CD8-positive, alpha-beta memory T cell (primary cell): ENCODE results near the gene RTN4. TPM values are rescaled to one million over a fixed set of nuclear protein-coding genes. Genes with fewer than 3 reads are reported as not detected.
"Not testable (repeated sequence)": the region's sequence is repeated elsewhere in the genome, so short reads cannot be mapped to it uniquely, and the experiment has no call there.

ENCODE experiments used
- CTCF ChIA-PET: fragments of 350-600 bp; sonication (Branson Sonifier 250); formaldehyde crosslinking; loops from one replicate; lab custom pipeline; 2021; ENCODE audit warnings: antibody characterized with exemption; lab: Charles Lee
- POLR2A ChIA-PET: fragments of 350-600 bp; sonication (Branson Sonifier 250); formaldehyde crosslinking; loops from one replicate; lab custom pipeline; 2021; ENCODE audit warnings: antibody characterized with exemption; lab: Charles Lee
- DNase-seq, 5 donors: peaks; one replicate each; pipeline versions ENCODE4 v3.0.0 to v3.0.0-alpha.2; 2020 to 2022; ENCODE audit warnings: mixed read lengths in 1 of 5
- H3K27ac ChIP-seq: one replicate; pipeline ENCODE4 v1.7.0; 2013; ENCODE audit warnings: low read depth, mild to moderate bottlenecking, low read length, moderate library complexity
- H3K27me3 ChIP-seq: 2 replicates; pipeline ENCODE4 v1.7.0; 2013; ENCODE audit warnings: low read length, mild to moderate bottlenecking; ENCODE audit not compliant: insufficient read depth, poor library complexity, severe bottlenecking
- H3K36me3 ChIP-seq: 2 replicates; pipeline ENCODE4 v1.7.0; 2013; ENCODE audit warnings: mild to moderate bottlenecking, low read length, moderate library complexity; ENCODE audit not compliant: insufficient read depth
- H3K4me1 ChIP-seq: 2 replicates; pipeline ENCODE4 v1.7.0; 2013; ENCODE audit warnings: mild to moderate bottlenecking, low read length, moderate library complexity; ENCODE audit not compliant: insufficient read depth
- H3K4me3 ChIP-seq: 2 replicates; pipeline ENCODE4 v1.7.0; 2013; ENCODE audit warnings: mild to moderate bottlenecking, low read length
- H3K9me3 ChIP-seq: 2 replicates; pipeline ENCODE4 v1.7.0; 2013; ENCODE audit warnings: mild to moderate bottlenecking, low read length
- H3K27ac Mint-ChIP-seq, 8 donors: one replicate each; pipeline ENCODE4 v1.8.0; 2020 to 2021; ENCODE audit warnings: mixed read lengths in 8 of 8, mild to moderate bottlenecking in 6 of 8, inconsistent platforms in 3 of 8, moderate library complexity in 3 of 8
- H3K27me3 Mint-ChIP-seq, 2 donors: one replicate each; pipeline ENCODE4 v1.8.0; 2020 to 2021; ENCODE audit warnings: mixed read lengths in 2 of 2, mild to moderate bottlenecking in 1 of 2, moderate library complexity in 1 of 2
- H3K36me3 Mint-ChIP-seq, 3 donors: one replicate each; pipeline ENCODE4 v1.8.0; 2020 to 2021; ENCODE audit warnings: mixed read lengths in 3 of 3, inconsistent platforms in 1 of 3, mild to moderate bottlenecking in 1 of 3
- H3K4me1 Mint-ChIP-seq, 3 donors: one replicate each; pipeline ENCODE4 v1.8.0; 2020 to 2021; ENCODE audit warnings: mixed read lengths in 3 of 3, inconsistent platforms in 1 of 3, mild to moderate bottlenecking in 1 of 3
- H3K4me3 Mint-ChIP-seq, 7 donors: one replicate each; pipeline ENCODE4 v1.8.0; 2020 to 2021; ENCODE audit warnings: mixed read lengths in 7 of 7, mild to moderate bottlenecking in 6 of 7, moderate library complexity in 4 of 7, inconsistent platforms in 2 of 7
- H3K9me3 Mint-ChIP-seq, 5 donors: one replicate each; pipeline ENCODE4 v1.8.0; 2020 to 2022; ENCODE audit warnings: mixed read lengths in 5 of 5, mild to moderate bottlenecking in 3 of 5, moderate library complexity in 2 of 5, inconsistent platforms in 1 of 5
- polyA plus RNA-seq: library from polyadenylated mRNA; unstranded; fragments of 300-500 nt; fragmentation: Illumina TruSeq; gene quantifications from one replicate; pipeline ENCODE4 v1.2.3, GENCODE V29; 2021
- total RNA-seq, 2 experiments: library from RNA; stranded (reverse); gene quantifications; one replicate each; pipeline ENCODE4 v1.2.3, GENCODE V29; 2021

RTN4 gene
- total and polyA plus RNA-seq, 3 experiments from 2014 or later = 100 to 110 (median 105) TPM

- H3K27ac ChIP-seq = no peak overlapping the region
- ChIA-PET POLR2A (no interaction called here), CTCF (interaction anchor here (1.4 kb wide), 1 partner anchor 14 kb away, joined by 3 read pairs; no protein-coding TSS in a partner anchor)
- H3K4me3 Mint-ChIP-seq = no peak overlapping the region
- H3K4me1 ChIP-seq = no peaks in the 10 kb centered on the region
- no peaks in the 10 kb centered on the region for H3K36me3 ChIP-seq
- H3K36me3 Mint-ChIP-seq = no peaks in the 10 kb centered on the region
- peaks cover 0 to 3% (median 0%) of the 10 kb centered on the region in 3 donors for H3K4me1 Mint-ChIP-seq
- H3K27me3 Mint-ChIP-seq = no peaks in the 10 kb centered on the region
- no peaks in the 10 kb centered on the region for H3K9me3 Mint-ChIP-seq
- H3K4me3 ChIP-seq = no peak overlapping the region
- no peak overlapping the region for H3K27ac Mint-ChIP-seq
- H3K27me3 ChIP-seq = no peaks in the 10 kb centered on the region
- DNase-seq = no peak
- no peaks in the 10 kb centered on the region for H3K9me3 ChIP-seq
Measured at GRCh38 chr2:55062754-55063153, 12.5 kb upstream of the RTN4 start.

GRCh38 chr2:55061523-55062344, 11.5 kb upstream of the RTN4 start:
- no peaks in the 10 kb centered on the region for H3K27me3 Mint-ChIP-seq
- no peaks in the 10 kb centered on the region for H3K27me3 ChIP-seq
- no peak for DNase-seq
- no peak overlapping the region for H3K27ac Mint-ChIP-seq
- H3K27ac ChIP-seq = no peak overlapping the region
- POLR2A ChIA-PET = no interaction called here
- no peak overlapping the region for H3K4me3 Mint-ChIP-seq
- no peaks in the 10 kb centered on the region for H3K9me3 Mint-ChIP-seq
- CTCF ChIA-PET = interaction anchor here (0.7 to 1.4 kb wide), 3 partner anchors 12 to 50 kb away, joined by 3 read pairs; partner anchors contain the start of gene RTN4
- no peaks in the 10 kb centered on the region for H3K4me1 ChIP-seq
- peaks cover 0 to 3% (median 0%) of the 10 kb centered on the region in 3 donors for H3K4me1 Mint-ChIP-seq
- no peaks in the 10 kb centered on the region for H3K36me3 Mint-ChIP-seq
- no peak overlapping the region for H3K4me3 ChIP-seq
- no peaks in the 10 kb centered on the region for H3K36me3 ChIP-seq
- H3K9me3 ChIP-seq = no peaks in the 10 kb centered on the region

- Histone ChIP-seq H3K27ac (no peak overlapping the region), H3K4me3 (no peak overlapping the region), H3K36me3 (no peaks in the 10 kb centered on the region), H3K9me3 (no peaks in the 10 kb centered on the region), H3K27me3 (no peaks in the 10 kb centered on the region), H3K4me1 (peaks cover under 1% of the 10 kb centered on the region)
- ChIA-PET CTCF (no interaction called here), POLR2A (no interaction called here)
- no peak overlapping the region for H3K4me3 Mint-ChIP-seq
- no peaks in the 10 kb centered on the region for H3K36me3 Mint-ChIP-seq
- H3K27me3 Mint-ChIP-seq = no peaks in the 10 kb centered on the region
- H3K9me3 Mint-ChIP-seq = no peaks in the 10 kb centered on the region
- DNase-seq = no peak
- no peak overlapping the region for H3K27ac Mint-ChIP-seq
- peaks cover 0 to 6% (median 3%) of the 10 kb centered on the region in 3 donors for H3K4me1 Mint-ChIP-seq
Measured at GRCh38 chr2:55059793-55060192, 9.5 kb upstream of the RTN4 start.

GRCh38 chr2:55057474-55057873, 7.2 kb upstream of the RTN4 start:
- Histone ChIP-seq H3K9me3 (no peaks in the 10 kb centered on the region), H3K27me3 (no peaks in the 10 kb centered on the region), H3K4me3 (no peak overlapping the region), H3K4me1 (peaks cover 20% of the 10 kb centered on the region), H3K36me3 (no peaks in the 10 kb centered on the region), H3K27ac (no peak overlapping the region)
- ChIA-PET POLR2A (no interaction called here), CTCF (no interaction called here)
- no peak overlapping the region for H3K4me3 Mint-ChIP-seq
- no peaks in the 10 kb centered on the region for H3K36me3 Mint-ChIP-seq
- no peak for DNase-seq
- H3K9me3 Mint-ChIP-seq = no peaks in the 10 kb centered on the region
- peaks cover 15 to 22% (median 20%) of the 10 kb centered on the region in 3 donors for H3K4me1 Mint-ChIP-seq
- no peak overlapping the region for H3K27ac Mint-ChIP-seq
- H3K27me3 Mint-ChIP-seq = no peaks in the 10 kb centered on the region

GRCh38 chr2:55056024-55056521, 5.8 kb upstream of the RTN4 start:
- ChIA-PET CTCF (no interaction called here), POLR2A (no interaction called here)
- no peaks in the 10 kb centered on the region for H3K27me3 Mint-ChIP-seq
- H3K36me3 Mint-ChIP-seq = no peaks in the 10 kb centered on the region
- Histone ChIP-seq H3K27me3 (no peaks in the 10 kb centered on the region), H3K4me3 (no peak overlapping the region), H3K4me1 (peaks cover 34% of the 10 kb centered on the region), H3K36me3 (no peaks in the 10 kb centered on the region), H3K27ac (no peak overlapping the region), H3K9me3 (no peaks in the 10 kb centered on the region)
- no peak for DNase-seq
- H3K4me1 Mint-ChIP-seq = peaks cover 28 to 36% (median 34%) of the 10 kb centered on the region in 3 donors
- H3K27ac Mint-ChIP-seq = no peak overlapping the region
- no peaks in the 10 kb centered on the region for H3K9me3 Mint-ChIP-seq
- H3K4me3 Mint-ChIP-seq = no peak overlapping the region

GRCh38 chr2:55054106-55054875, 4.0 kb upstream of the RTN4 start:
- H3K4me1 ChIP-seq = peaks cover 39% of the 10 kb centered on the region
- H3K27ac Mint-ChIP-seq = peak overlapping the region; percentile 26 to 89 (median 78)
- H3K36me3 Mint-ChIP-seq = peaks cover 0 to 10% (median 0%) of the 10 kb centered on the region in 3 donors
- H3K36me3 ChIP-seq = no peaks in the 10 kb centered on the region
- no peaks in the 10 kb centered on the region for H3K27me3 ChIP-seq
- CTCF ChIA-PET = interaction anchor here (0.7 kb wide), 1 partner anchor 38 kb away, joined by 3 read pairs; no protein-coding TSS in a partner anchor
- no peaks in the 10 kb centered on the region for H3K9me3 Mint-ChIP-seq
- no peaks in the 10 kb centered on the region for H3K9me3 ChIP-seq
- no peak overlapping the region for H3K4me3 ChIP-seq
- H3K4me1 Mint-ChIP-seq = peaks cover 36 to 44% (median 43%) of the 10 kb centered on the region in 3 donors
- H3K27ac ChIP-seq = no peak overlapping the region
- POLR2A ChIA-PET = no interaction called here
- H3K27me3 Mint-ChIP-seq = peaks cover 0 to 3% of the 10 kb centered on the region in 2 donors
- peak overlapping the region in 4 of 7 donors; percentile 2 to 52 (median 26) for H3K4me3 Mint-ChIP-seq
- peak in 1 of 5 donors; percentile 59 for DNase-seq

GRCh38 chr2:55053225-55053624, 3.0 kb upstream of the RTN4 start:
- not testable (repeated sequence) for H3K4me3 Mint-ChIP-seq

More at GRCh38 chr2:55053225-55053624, 3.0 kb upstream of the RTN4 start:
- CTCF ChIA-PET = interaction anchor here (1.1 kb wide), 1 partner anchor 122 kb away, joined by 3 read pairs; no protein-coding TSS in a partner anchor
- H3K4me3 ChIP-seq, H3K9me3 ChIP-seq, H3K27ac ChIP-seq, H3K27me3 ChIP-seq, H3K27me3 Mint-ChIP-seq, POLR2A ChIA-PET, H3K9me3 Mint-ChIP-seq, DNase-seq, H3K36me3 ChIP-seq: not testable (repeated sequence)
- Mint-ChIP-seq H3K27ac (peak overlapping the region in 6 of 8 donors; percentile 54 to 92 (median 78)), H3K36me3 (peaks cover 0 to 18% (median 0%) of the 10 kb centered on the region in 3 donors), H3K4me1 (peaks cover 43 to 51% (median 50%) of the 10 kb centered on the region in 3 donors)
- peaks cover 39% of the 10 kb centered on the region for H3K4me1 ChIP-seq
